ENCODE results near the gene RGS8.

DNA sequence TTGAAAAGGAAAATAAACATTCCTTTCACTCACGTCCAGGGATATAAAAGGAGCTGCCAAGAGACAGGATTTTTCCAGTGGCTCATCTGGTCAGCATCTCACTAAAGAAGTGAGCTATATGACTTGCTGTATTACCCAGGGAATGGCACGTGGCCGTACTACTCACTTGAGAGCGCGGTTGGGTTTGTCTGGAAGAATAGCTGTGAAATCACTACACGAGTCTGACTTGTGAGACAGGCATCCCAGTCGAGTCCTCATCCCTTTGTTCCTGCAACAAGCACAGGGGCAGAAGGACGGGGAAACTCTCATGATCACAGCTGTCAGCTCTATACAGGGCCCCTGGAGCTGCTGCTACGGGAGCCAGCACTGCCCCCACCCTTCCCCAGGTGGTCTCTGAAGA lies 17.7 kb downstream of the RGS8 start:
- no peak for TF ChIP-seq EP300 (IDR thresholded peaks at IDR 0.05)
- TF ChIP-seq, protein P1, sequence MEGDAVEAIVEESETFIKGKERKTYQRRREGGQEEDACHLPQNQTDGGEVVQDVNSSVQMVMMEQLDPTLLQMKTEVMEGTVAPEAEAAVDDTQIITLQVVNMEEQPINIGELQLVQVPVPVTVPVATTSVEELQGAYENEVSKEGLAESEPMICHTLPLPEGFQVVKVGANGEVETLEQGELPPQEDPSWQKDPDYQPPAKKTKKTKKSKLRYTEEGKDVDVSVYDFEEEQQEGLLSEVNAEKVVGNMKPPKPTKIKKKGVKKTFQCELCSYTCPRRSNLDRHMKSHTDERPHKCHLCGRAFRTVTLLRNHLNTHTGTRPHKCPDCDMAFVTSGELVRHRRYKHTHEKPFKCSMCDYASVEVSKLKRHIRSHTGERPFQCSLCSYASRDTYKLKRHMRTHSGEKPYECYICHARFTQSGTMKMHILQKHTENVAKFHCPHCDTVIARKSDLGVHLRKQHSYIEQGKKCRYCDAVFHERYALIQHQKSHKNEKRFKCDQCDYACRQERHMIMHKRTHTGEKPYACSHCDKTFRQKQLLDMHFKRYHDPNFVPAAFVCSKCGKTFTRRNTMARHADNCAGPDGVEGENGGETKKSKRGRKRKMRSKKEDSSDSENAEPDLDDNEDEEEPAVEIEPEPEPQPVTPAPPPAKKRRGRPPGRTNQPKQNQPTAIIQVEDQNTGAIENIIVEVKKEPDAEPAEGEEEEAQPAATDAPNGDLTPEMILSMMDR (IDR thresholded peaks at IDR 0.05): no peak
